Kidney (tissue), 14 donors: ENCODE measurements around the gene MYL12B. TPM values are rescaled to one million over a fixed set of nuclear protein-coding genes. Genes with fewer than 3 reads are reported as not detected.
"Not testable (repeated sequence)": the region's sequence is repeated elsewhere in the genome, so short reads cannot be mapped to it uniquely, and the experiment has no call there.

Source experiments
- DNase-seq, 5 donors: peaks; one replicate each; pipeline ENCODE4 v3.0.0-alpha.2; 2013 to 2020
- FAIRE-seq: peaks from 2 replicates; lab custom pipeline; 2012; peaks lifted over from hg19 to GRCh38; lab: Jason Lieb, UNC
- H3K27ac ChIP-seq, 2 donors: one replicate each; pipeline ENCODE4 v1.7.0; 2013; ENCODE audit warnings: low read depth in 2 of 2, low read length in 2 of 2, inconsistent platforms in 1 of 2
- H3K27me3 ChIP-seq: one replicate; pipeline ENCODE4 v1.7.1; 2013; ENCODE audit warnings: low read length, inconsistent platforms; ENCODE audit not compliant: control insufficient read depth, insufficient read depth
- H3K36me3 ChIP-seq, 3 donors: one replicate each; pipeline versions ENCODE4 v1.7.0 to v1.7.1; 2013; ENCODE audit warnings: low read length in 3 of 3, control low read depth in 1 of 3, inconsistent platforms in 1 of 3; ENCODE audit not compliant: insufficient read depth in 3 of 3, control insufficient read depth in 2 of 3
- H3K4me1 ChIP-seq, 3 donors: one replicate each; pipeline versions ENCODE4 v1.7.0 to v1.7.1; 2013; ENCODE audit warnings: low read length in 3 of 3, inconsistent platforms in 1 of 3, low read depth in 1 of 3; ENCODE audit not compliant: control insufficient read depth in 2 of 3, insufficient read depth in 2 of 3
- H3K4me3 ChIP-seq, 3 donors: one replicate each; pipeline versions ENCODE4 v1.7.0 to v1.8.1; 2013; ENCODE audit warnings: low read length in 3 of 3, control low read depth in 1 of 3, inconsistent platforms in 1 of 3
- H3K9ac ChIP-seq, 3 donors: one replicate each; pipeline versions ENCODE4 v1.7.0 to v1.7.1; 2013; ENCODE audit warnings: low read length in 3 of 3, control low read depth in 1 of 3, inconsistent platforms in 1 of 3
- H3K9me3 ChIP-seq, 3 donors: one replicate each; pipeline versions ENCODE4 v1.7.0 to v1.7.1; 2013; ENCODE audit warnings: low read length in 3 of 3, control low read depth in 1 of 3, inconsistent platforms in 1 of 3; ENCODE audit not compliant: control insufficient read depth in 2 of 3, insufficient read depth in 1 of 3
- intact Hi-C: fragments of 100-400 bp; cut with DNase I; formaldehyde crosslinking; loops from one replicate; pipeline ENCODE4 v1.11.1; 2022
- polyA plus RNA-seq: library from polyadenylated mRNA; stranded (reverse); fragments of 350-450 nt; fragmentation: Illumina TruSeq; extraction: RNeasy Lipid Tissue Mini Kit (QIAGEN cat#74804); gene quantifications from one replicate; pipeline ENCODE4 v1.2.3, GENCODE V29; 2014; ENCODE audit warnings: low read depth, low replicate concordance; ENCODE audit not compliant: insufficient read depth
- total RNA-seq: library from RNA; stranded (reverse); fragmentation: NEBNext Ultra II Directional; extraction: Animal tissue kit (Norgen Biotek cat#: 25700); gene quantifications from one replicate; pipeline ENCODE4 v1.2.1, GENCODE V29; 2021
- TF ChIP-seq, protein P1 (sequence below): IDR thresholded peaks from 3 replicates; pipeline ENCODE4 v1.5.1; 2012; ENCODE audit warnings: mild to moderate bottlenecking, moderate library complexity, borderline replicate concordance; ENCODE audit not compliant: insufficient read depth; ENCODE audit errors: extremely low read depth
- donor health status: control.
- donor health status: control.
- donor health status: control.
- donor health status: control.
- donor health status: control.
- donor health status: DM: yes; HTN: yes; CAD: no.
- donor health status: Normal renal cell carcinoma (clear cell type).

Gene MYL12B
- total and polyA plus RNA-seq, 2 donors from 2014 or later, result 448 to 884 TPM

- H3K9ac ChIP-seq, result no peak overlapping the region
- H3K36me3 ChIP-seq, result no peaks in the 10 kb centered on the region
- FAIRE-seq (no peak), DNase-seq (no peak)
- H3K4me3 ChIP-seq, result no peak overlapping the region
- TF ChIP-seq, protein P1, sequence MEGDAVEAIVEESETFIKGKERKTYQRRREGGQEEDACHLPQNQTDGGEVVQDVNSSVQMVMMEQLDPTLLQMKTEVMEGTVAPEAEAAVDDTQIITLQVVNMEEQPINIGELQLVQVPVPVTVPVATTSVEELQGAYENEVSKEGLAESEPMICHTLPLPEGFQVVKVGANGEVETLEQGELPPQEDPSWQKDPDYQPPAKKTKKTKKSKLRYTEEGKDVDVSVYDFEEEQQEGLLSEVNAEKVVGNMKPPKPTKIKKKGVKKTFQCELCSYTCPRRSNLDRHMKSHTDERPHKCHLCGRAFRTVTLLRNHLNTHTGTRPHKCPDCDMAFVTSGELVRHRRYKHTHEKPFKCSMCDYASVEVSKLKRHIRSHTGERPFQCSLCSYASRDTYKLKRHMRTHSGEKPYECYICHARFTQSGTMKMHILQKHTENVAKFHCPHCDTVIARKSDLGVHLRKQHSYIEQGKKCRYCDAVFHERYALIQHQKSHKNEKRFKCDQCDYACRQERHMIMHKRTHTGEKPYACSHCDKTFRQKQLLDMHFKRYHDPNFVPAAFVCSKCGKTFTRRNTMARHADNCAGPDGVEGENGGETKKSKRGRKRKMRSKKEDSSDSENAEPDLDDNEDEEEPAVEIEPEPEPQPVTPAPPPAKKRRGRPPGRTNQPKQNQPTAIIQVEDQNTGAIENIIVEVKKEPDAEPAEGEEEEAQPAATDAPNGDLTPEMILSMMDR, result no peak
- no peaks in the 10 kb centered on the region for H3K9me3 ChIP-seq
- no peak overlapping the region for H3K27ac ChIP-seq
- H3K27me3 ChIP-seq, result no peaks in the 10 kb centered on the region
- no peaks in the 10 kb centered on the region for H3K4me1 ChIP-seq
- intact Hi-C loops, result no loop called here
Observed at GRCh38 chr18:3313685-3314084, 51.8 kb downstream of the MYL12B start.

GRCh38 chr18:3315344-3315743 lies 53.4 kb downstream of the MYL12B start:
- H3K27ac ChIP-seq, DNase-seq, H3K27me3 ChIP-seq, H3K36me3 ChIP-seq, H3K9ac ChIP-seq, H3K9me3 ChIP-seq, H3K4me3 ChIP-seq, FAIRE-seq, intact Hi-C loops, H3K4me1 ChIP-seq: not testable (repeated sequence)

GRCh38 chr18:3319399-3319798 lies 57.5 kb downstream of the MYL12B start:
- Histone ChIP-seq H3K36me3 (no peaks in the 10 kb centered on the region), H3K27me3 (no peaks in the 10 kb centered on the region), H3K27ac (no peak overlapping the region), H3K4me1 (no peaks in the 10 kb centered on the region), H3K4me3 (no peak overlapping the region), H3K9ac (no peak overlapping the region), H3K9me3 (no peaks in the 10 kb centered on the region)
- intact Hi-C loops, result no loop called here
- FAIRE-seq (no peak), DNase-seq (no peak)
- TF ChIP-seq, protein P1, result no peak

GRCh38 chr18:3319894-3320454 lies 58.0 kb downstream of the MYL12B start:
- FAIRE-seq (no peak), DNase-seq (peak in 2 of 5 donors; percentile 11 to 16)
- Histone ChIP-seq H3K36me3 (no peaks in the 10 kb centered on the region), H3K4me1 (no peaks in the 10 kb centered on the region), H3K4me3 (no peak overlapping the region), H3K27me3 (no peaks in the 10 kb centered on the region), H3K27ac (no peak overlapping the region), H3K9ac (no peak overlapping the region), H3K9me3 (no peaks in the 10 kb centered on the region)
- intact Hi-C loops, result no loop called here
- TF ChIP-seq, protein P1, result no peak
